ENCODE results near the gene ETHE1.

ETHE1 gene

DNA sequence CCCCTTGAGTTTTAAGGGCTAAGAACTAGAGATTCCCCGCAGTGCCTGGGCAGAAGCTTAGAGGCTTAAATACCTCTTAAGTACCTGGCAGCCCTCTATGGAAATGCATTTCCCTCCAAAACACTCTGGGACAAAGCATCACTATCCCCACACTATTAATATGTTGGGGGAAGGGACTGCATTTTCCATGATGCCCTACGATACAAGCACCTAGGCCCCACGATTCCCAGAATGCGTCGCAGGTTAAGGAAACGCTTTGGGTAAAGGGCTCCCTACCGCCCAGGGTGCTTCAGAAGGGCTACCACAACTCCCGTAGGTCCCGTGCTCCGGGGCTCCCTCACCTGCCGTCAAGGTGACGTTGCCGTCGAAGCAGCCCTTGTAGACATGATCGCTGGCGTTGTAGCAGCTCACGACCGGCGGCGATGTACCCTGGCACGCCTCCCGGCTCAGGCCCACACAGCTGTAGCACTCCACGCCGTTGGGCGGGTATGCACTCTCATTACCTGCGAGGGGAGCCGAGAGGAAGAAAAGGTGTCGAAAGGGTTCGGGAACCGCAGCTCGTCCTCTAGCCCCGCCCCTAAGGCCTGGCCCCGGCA is 64.1 kb downstream of the ETHE1 start:
- no peak for DNase-seq (ENCODE audit: low spot score in 2 of 2)
- Mint-ChIP-seq H3K27ac (ENCODE audit: low read depth) (peak overlapping the region; percentile 86), H3K4me1 (peaks cover 29% of the 10 kb centered on the region), H3K4me3 (peak overlapping the region; percentile 89), H3K36me3 (ENCODE audit: insufficient read depth) (peaks cover 6% of the 10 kb centered on the region), H3K27me3 (no peaks in the 10 kb centered on the region), H3K9me3 (no peaks in the 10 kb centered on the region)
- ATAC-seq (replicated peaks; ENCODE audit: extremely low read depth, poor library complexity, severe bottlenecking): no peak

GRCh38 chr19:43462383-43462782 is 64.6 kb downstream of the ETHE1 start:
- peaks cover 28% of the 10 kb centered on the region for H3K4me1 Mint-ChIP-seq
- peaks cover 6% of the 10 kb centered on the region for H3K36me3 Mint-ChIP-seq (ENCODE audit: insufficient read depth)
- H3K9me3 Mint-ChIP-seq: no peaks in the 10 kb centered on the region
- no peak overlapping the region for H3K27ac Mint-ChIP-seq (ENCODE audit: low read depth)
- no peaks in the 10 kb centered on the region for H3K27me3 Mint-ChIP-seq
- ATAC-seq (replicated peaks; ENCODE audit: extremely low read depth, poor library complexity, severe bottlenecking) (no peak), DNase-seq (ENCODE audit: low spot score in 2 of 2) (no peak)
- no peak overlapping the region for H3K4me3 Mint-ChIP-seq

DNA sequence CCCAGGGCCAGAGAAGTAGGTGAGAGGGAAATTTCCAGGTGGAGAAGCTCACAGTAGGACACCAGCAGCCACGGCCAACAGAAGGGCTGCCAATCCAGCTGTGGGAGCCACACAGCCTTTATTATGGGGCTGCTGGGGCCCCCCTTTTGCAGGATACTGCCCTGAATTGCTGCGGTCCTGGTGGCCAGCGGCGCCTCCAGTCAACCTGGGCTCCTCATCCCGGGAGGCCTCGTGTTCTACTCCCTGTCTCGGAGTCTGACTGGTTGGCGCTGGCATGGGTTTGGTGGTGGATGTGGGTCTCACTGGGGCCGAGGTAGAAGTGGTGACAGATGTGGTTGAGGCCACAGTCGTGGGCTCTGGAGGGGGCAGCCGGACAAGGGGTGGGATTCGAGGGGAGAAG is 65.7 kb downstream of the ETHE1 start:
- DNase-seq (ENCODE audit: low spot score in 2 of 2) (no peak), ATAC-seq (replicated peaks; ENCODE audit: extremely low read depth, poor library complexity, severe bottlenecking) (no peak)
- no peak overlapping the region for H3K4me3 Mint-ChIP-seq

GRCh38 chr19:43460362-43461016 is 66.5 kb downstream of the ETHE1 start:
- H3K9me3 Mint-ChIP-seq: no peaks in the 10 kb centered on the region
- peaks cover 24% of the 10 kb centered on the region for H3K4me1 Mint-ChIP-seq
- no peaks in the 10 kb centered on the region for H3K27me3 Mint-ChIP-seq
- H3K36me3 Mint-ChIP-seq (ENCODE audit: insufficient read depth): peaks cover 6% of the 10 kb centered on the region
- H3K4me3 Mint-ChIP-seq: no peak overlapping the region
- no peak for DNase-seq (ENCODE audit: low spot score in 2 of 2)
- ATAC-seq (replicated peaks; ENCODE audit: extremely low read depth, poor library complexity, severe bottlenecking): no peak
- peak overlapping the region; percentile 53 for H3K27ac Mint-ChIP-seq (ENCODE audit: low read depth)

More for the DNA sequence above, 65.7 kb downstream of the ETHE1 start:
- Mint-ChIP-seq H3K9me3 (no peaks in the 10 kb centered on the region), H3K4me1 (peaks cover 24% of the 10 kb centered on the region), H3K27ac (ENCODE audit: low read depth) (peak overlapping the region; percentile 53), H3K27me3 (no peaks in the 10 kb centered on the region), H3K36me3 (ENCODE audit: insufficient read depth) (peaks cover 6% of the 10 kb centered on the region)

GRCh38 chr19:43457809-43458208 is 69.2 kb downstream of the ETHE1 start:
- no peak overlapping the region for H3K27ac Mint-ChIP-seq (ENCODE audit: low read depth)
- no peaks in the 10 kb centered on the region for H3K9me3 Mint-ChIP-seq
- no peak for DNase-seq (ENCODE audit: low spot score in 2 of 2)
- no peak for ATAC-seq (replicated peaks; ENCODE audit: extremely low read depth, poor library complexity, severe bottlenecking)
- H3K36me3 Mint-ChIP-seq (ENCODE audit: insufficient read depth): peaks cover 3% of the 10 kb centered on the region
- peaks cover 10% of the 10 kb centered on the region for H3K4me1 Mint-ChIP-seq
- no peaks in the 10 kb centered on the region for H3K27me3 Mint-ChIP-seq
- no peak overlapping the region for H3K4me3 Mint-ChIP-seq

Data from central memory CD8-positive, alpha-beta T cell (primary cell).